Tibial artery (tissue), 4 donors: ENCODE measurements around the gene ATP9A.

Experiments used
- DNase-seq, 2 donors: peaks; one replicate each; pipeline ENCODE4 v3.0.0-alpha.2; 2019
- H3K27ac ChIP-seq, 2 donors: fragments of 200-600 bp; sonication (generic) in 1 of 2; 1 replicate in 1 of 2; 2 replicates in 1 of 2; pipeline ENCODE4 v1.5.1; 2018 to 2019; ENCODE audit warnings: mild to moderate bottlenecking in 1 of 2
- H3K27me3 ChIP-seq, 2 donors: fragments of 200-600 bp; sonication (generic) in 1 of 2; one replicate each; pipeline versions ENCODE4 v1.5.1 to v1.6.0; 2016 to 2019
- H3K36me3 ChIP-seq, 3 donors: fragments of 200-600 bp; sonication (generic) in 2 of 3; one replicate each; pipeline ENCODE4 v1.5.1; 2016 to 2019; ENCODE audit warnings: mild to moderate bottlenecking in 2 of 3
- H3K4me1 ChIP-seq, 4 donors: fragments of 200-600 bp; sonication (generic) in 2 of 4; 1 replicate in 3 of 4; 2 replicates in 1 of 4; pipeline ENCODE4 v1.5.1; 2016 to 2019
- H3K4me3 ChIP-seq, 2 donors: fragments of 200-600 bp; sonication (generic) in 1 of 2; 1 replicate in 1 of 2; 2 replicates in 1 of 2; pipeline ENCODE4 v1.5.1; 2018 to 2019; ENCODE audit warnings: mild to moderate bottlenecking in 2 of 2
- H3K9me3 ChIP-seq, 3 donors: fragments of 200-600 bp; sonication (generic) in 1 of 3; one replicate each; pipeline ENCODE4 v1.5.1; 2016 to 2019
- intact Hi-C: fragments of 100-400 bp; cut with DNase I; formaldehyde crosslinking; loops from one replicate; pipeline ENCODE4 v1.15.0; 2023; ENCODE audit warnings: low total_unique reads
- TF ChIP-seq, protein P1 (sequence below), 2 experiments: fragments of 200-600 bp in 1 of 2; fragments of 450-650 bp in 1 of 2; IDR thresholded peaks; one replicate each; pipeline ENCODE4 v1.5.1; 2017 to 2019; ENCODE audit warnings: antibody characterized with exemption in 2 of 2, mild to moderate bottlenecking in 1 of 2, moderate library complexity in 1 of 2

Gene ATP9A

DNA sequence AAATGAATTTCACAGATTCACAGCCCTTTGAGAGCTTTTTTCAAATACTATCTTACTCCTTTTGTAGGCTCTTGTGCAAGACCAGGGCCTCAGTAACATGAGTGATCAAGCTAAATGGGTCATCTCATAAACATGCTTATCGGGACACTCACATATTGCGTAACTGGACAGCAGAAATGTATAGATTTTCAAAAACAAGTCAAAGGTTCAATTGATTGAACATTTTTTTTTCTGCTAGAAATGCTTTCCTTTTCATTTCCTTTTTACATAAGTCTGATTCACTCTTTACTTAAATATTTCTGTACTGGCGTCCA lies 42.8 kb upstream of the ATP9A start:
- intact Hi-C loops, result no loop called here
- no peak for DNase-seq
- Histone ChIP-seq H3K36me3 (no peaks in the 10 kb centered on the region), H3K27me3 (peaks cover 0 to 5% of the 10 kb centered on the region in 2 donors), H3K4me3 (no peak overlapping the region), H3K27ac (no peak overlapping the region), H3K9me3 (no peaks in the 10 kb centered on the region), H3K4me1 (no peaks in the 10 kb centered on the region)
- TF ChIP-seq, protein P1, sequence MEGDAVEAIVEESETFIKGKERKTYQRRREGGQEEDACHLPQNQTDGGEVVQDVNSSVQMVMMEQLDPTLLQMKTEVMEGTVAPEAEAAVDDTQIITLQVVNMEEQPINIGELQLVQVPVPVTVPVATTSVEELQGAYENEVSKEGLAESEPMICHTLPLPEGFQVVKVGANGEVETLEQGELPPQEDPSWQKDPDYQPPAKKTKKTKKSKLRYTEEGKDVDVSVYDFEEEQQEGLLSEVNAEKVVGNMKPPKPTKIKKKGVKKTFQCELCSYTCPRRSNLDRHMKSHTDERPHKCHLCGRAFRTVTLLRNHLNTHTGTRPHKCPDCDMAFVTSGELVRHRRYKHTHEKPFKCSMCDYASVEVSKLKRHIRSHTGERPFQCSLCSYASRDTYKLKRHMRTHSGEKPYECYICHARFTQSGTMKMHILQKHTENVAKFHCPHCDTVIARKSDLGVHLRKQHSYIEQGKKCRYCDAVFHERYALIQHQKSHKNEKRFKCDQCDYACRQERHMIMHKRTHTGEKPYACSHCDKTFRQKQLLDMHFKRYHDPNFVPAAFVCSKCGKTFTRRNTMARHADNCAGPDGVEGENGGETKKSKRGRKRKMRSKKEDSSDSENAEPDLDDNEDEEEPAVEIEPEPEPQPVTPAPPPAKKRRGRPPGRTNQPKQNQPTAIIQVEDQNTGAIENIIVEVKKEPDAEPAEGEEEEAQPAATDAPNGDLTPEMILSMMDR (IDR thresholded peaks at IDR 0.05), result no peak

DNA sequence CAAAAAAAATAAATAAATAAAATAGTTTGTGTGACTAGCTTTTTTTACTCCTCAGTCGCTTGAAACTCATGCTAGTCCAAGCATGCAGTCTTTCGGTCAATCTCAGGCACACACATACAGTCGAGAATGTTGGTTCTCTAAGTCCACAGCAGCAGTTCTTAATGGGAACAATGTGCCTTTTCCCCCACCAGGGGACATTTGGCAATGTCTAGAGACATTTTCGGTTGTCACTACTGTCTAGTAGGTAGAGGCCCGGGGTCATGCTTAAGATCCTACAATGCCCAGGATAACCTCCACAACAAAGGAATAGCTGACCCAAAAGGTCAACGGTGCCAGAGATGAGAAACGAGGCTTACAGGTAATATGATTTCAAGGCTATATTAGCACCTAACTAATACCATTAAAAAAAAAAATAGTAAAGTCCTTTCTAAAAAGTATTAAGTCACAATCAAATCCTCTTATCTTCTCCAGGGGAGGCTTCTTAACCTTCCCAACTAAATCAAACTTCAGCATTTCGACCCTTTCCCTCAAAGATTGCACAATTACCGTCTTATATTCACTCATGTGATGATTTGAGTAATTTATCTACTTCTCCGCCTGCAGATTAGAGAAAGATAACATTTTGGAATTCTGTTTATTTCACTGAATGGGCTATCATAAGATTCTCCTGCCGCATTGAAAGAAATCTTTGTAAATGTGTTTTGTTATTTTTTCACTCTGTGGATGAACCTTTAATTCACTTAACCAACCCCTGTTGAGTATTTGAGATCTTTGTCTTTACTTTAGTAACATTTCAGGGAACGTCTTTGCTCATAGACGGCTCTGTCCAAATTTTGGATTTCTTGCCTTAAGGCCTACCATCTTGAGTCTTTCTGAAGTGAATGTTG lies 42.2 kb upstream of the ATP9A start:
- peaks cover 0 to 5% of the 10 kb centered on the region in 2 donors for H3K27me3 ChIP-seq
- H3K27ac ChIP-seq, result no peak overlapping the region
- no peak overlapping the region for H3K4me3 ChIP-seq
- TF ChIP-seq, protein P1 (IDR thresholded peaks at IDR 0.05), result no peak
- intact Hi-C loops, result no loop called here
- no peaks in the 10 kb centered on the region for H3K4me1 ChIP-seq
- no peak for DNase-seq
- H3K9me3 ChIP-seq, result no peaks in the 10 kb centered on the region
- no peaks in the 10 kb centered on the region for H3K36me3 ChIP-seq

DNA sequence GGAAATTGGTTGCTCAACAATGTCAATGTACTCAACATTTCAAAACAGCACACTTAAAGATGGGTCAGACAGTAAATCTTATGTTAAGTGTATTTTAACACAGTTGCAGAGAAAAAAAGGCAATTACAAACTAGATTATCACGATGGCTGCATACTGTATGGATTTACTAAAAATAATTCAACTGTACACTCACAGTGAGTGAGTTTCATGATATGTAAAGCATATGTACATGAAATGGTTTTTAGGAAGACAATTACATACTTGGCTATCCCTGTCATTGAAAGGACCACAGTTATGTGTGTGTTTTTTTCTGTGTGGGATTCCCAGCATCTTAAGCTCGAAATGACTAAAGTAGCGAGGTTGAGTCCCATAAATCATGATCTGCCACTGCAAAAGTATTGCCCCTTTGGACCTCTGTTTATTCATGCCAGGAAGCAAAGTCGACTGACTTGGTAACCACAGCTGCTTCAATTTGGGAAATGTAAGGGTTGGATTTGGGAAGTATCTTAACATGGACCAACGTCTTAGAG lies 39.6 kb upstream of the ATP9A start:
- peaks cover 0 to 8% of the 10 kb centered on the region in 2 donors for H3K27me3 ChIP-seq
- no peak overlapping the region for H3K27ac ChIP-seq
- TF ChIP-seq, protein P1 (IDR thresholded peaks at IDR 0.05), result no peak
- no peak for DNase-seq
- no peaks in the 10 kb centered on the region for H3K4me1 ChIP-seq
- intact Hi-C loops, result no loop called here
- H3K9me3 ChIP-seq, result no peaks in the 10 kb centered on the region
- H3K4me3 ChIP-seq, result no peak overlapping the region
- H3K36me3 ChIP-seq, result no peaks in the 10 kb centered on the region

DNA sequence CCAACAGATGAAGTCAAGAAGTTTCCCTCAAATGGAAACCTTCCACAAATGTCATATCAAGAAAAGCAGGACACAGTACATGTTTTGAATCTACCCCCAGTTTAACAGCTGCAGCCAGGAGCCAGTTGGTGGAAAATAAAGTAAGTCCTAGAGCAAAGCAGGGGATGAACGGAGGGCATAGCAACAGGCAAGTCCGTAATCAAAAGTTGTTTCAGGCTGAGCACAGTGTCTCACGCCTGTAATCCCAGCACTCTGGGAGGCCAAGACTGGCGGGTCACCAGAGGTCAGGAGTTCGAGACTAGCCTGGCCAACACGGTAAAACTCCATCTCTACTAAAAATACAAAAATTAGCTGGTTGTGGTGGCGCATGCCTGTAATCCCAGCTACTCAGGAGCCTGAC lies 36.6 kb upstream of the ATP9A start:
- DNase-seq, result no peak

DNA sequence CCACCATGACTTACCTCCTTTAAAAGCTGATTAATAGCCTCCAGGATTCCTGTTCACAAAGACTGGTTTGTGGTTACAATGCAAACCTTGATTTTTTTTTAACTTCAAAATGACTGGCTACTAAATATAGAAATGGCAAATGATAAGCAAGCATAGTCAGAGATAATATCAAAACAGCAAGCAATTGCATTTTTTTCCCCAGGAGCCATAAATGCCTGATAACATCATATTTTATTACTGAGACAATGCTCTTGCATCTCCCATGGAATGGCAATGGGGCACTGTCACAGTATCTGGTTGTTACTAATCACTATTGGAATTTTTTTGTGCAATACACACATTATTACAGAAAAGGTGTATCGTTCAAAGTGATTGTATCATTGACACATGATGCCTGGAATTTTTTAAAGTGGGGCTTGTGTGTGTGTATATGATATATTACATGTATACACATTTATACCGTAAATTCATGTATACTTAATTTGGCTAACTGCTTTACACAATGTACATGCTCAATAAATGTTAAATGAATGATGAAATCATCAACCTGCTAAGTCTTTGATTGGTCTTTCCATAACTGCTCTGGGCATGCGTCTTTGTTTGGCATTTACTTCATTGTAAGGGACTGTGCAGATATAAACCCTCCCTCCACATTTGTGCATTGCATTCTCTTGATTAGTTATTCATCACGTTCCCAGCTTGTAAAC lies 35.1 kb upstream of the ATP9A start:
- intact Hi-C loops, result no loop called here
- H3K4me3 ChIP-seq, result no peak overlapping the region
- no peak overlapping the region for H3K27ac ChIP-seq
- no peaks in the 10 kb centered on the region for H3K9me3 ChIP-seq
- no peaks in the 10 kb centered on the region for H3K36me3 ChIP-seq
- H3K27me3 ChIP-seq, result peaks cover 3 to 50% of the 10 kb centered on the region in 2 donors
- TF ChIP-seq, protein P1 (IDR thresholded peaks at IDR 0.05), result no peak
- no peak for DNase-seq
- H3K4me1 ChIP-seq, result peaks cover 0 to 24% (median 18%) of the 10 kb centered on the region in 4 donors

More for the DNA sequence above, 36.6 kb upstream of the ATP9A start:
- intact Hi-C loops, result no loop called here
- Histone ChIP-seq H3K9me3 (no peaks in the 10 kb centered on the region), H3K4me1 (peaks cover 0 to 24% (median 18%) of the 10 kb centered on the region in 4 donors), H3K36me3 (no peaks in the 10 kb centered on the region), H3K27me3 (peaks cover 3 to 37% of the 10 kb centered on the region in 2 donors), H3K4me3 (no peak overlapping the region), H3K27ac (no peak overlapping the region)
- TF ChIP-seq, protein P1 (IDR thresholded peaks at IDR 0.05), result no peak
